ENCODE results near the gene PDE4DIP.
"Not testable (repeated sequence)": the region's sequence is repeated elsewhere in the genome, so short reads cannot be mapped to it uniquely, and the experiment has no call there.

DNA sequence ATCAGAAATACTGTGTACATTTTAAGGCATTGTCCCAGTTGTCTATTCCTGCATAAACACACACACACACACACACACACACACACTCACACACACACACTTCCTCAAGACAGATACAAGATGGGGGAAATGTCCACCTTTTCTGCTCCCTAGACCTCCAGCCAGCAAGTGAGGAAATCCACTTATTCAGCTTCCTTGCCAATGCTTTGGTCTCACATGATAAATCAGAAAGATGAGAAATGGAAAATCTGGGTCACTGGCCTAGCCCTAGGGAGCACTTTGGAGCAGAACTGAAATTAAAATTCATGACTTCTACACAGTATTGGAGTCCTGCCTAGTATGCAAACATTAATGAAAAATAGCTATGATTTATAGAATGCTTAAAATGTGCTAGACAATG lies 15.3 kb upstream of the PDE4DIP start:
- TF ChIP-seq, protein P1, sequence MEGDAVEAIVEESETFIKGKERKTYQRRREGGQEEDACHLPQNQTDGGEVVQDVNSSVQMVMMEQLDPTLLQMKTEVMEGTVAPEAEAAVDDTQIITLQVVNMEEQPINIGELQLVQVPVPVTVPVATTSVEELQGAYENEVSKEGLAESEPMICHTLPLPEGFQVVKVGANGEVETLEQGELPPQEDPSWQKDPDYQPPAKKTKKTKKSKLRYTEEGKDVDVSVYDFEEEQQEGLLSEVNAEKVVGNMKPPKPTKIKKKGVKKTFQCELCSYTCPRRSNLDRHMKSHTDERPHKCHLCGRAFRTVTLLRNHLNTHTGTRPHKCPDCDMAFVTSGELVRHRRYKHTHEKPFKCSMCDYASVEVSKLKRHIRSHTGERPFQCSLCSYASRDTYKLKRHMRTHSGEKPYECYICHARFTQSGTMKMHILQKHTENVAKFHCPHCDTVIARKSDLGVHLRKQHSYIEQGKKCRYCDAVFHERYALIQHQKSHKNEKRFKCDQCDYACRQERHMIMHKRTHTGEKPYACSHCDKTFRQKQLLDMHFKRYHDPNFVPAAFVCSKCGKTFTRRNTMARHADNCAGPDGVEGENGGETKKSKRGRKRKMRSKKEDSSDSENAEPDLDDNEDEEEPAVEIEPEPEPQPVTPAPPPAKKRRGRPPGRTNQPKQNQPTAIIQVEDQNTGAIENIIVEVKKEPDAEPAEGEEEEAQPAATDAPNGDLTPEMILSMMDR (IDR thresholded peaks at IDR 0.05): not testable (repeated sequence)
- not testable (repeated sequence) for TF ChIP-seq POLR2A (IDR thresholded peaks at IDR 0.05)

Data from Peyer's patch (tissue), 4 donors.